ENCODE data around the gene CSNK1G3. TPM values are rescaled to one million over a fixed set of nuclear protein-coding genes. Genes with fewer than 3 reads are reported as not detected.

CSNK1G3 gene
- total RNA-seq, 2 experiments from 2014 or later = 30.8 to 32.1 TPM

- Mint-ChIP-seq H3K27ac (no peak overlapping the region), H3K9me3 (peaks cover 2% of the 10 kb centered on the region), H3K4me3 (no peak overlapping the region), H3K36me3 (ENCODE audit: low read depth) (no peaks in the 10 kb centered on the region), H3K27me3 (peaks cover 6% of the 10 kb centered on the region), H3K4me1 (no peaks in the 10 kb centered on the region)
- POLR2A ChIA-PET = no interaction called here
- no peak for DNase-seq
- CTCF ChIA-PET = no interaction called here
Measured at GRCh38 chr5:123639244-123639643, 127.3 kb downstream of the CSNK1G3 start.

DNA sequence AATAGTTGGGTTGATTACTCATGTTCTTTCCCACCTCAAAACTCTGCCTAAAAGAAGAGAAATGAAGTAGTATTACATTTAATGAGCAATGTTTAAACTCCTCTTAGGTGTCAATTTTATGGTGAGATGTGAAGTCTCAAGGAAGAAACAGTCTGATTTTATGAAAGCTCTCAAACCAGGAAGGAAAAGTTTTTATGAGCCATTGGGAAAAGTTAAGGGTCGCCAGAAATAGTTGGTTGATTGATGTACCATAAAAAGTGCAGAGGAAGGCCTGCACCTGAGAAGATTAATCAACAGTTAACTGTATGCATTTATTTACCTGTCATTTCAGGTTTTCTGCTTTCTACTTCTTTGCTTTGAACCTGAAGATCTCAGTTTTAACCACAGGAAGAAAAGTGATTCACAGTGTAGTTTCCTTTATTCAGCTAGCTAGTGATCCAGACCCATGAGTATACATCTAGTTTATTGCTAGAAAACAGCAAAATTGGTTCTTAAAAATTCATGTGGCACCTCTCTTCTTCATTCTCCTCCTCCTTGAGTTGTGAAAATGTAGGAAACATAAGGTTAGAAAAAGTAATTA is 133.1 kb downstream of the CSNK1G3 start:
- ChIA-PET CTCF (no interaction called here), POLR2A (no interaction called here)
- Mint-ChIP-seq H3K27ac (no peak overlapping the region), H3K36me3 (ENCODE audit: low read depth) (no peaks in the 10 kb centered on the region), H3K9me3 (no peaks in the 10 kb centered on the region), H3K4me1 (no peaks in the 10 kb centered on the region), H3K27me3 (peaks cover 12% of the 10 kb centered on the region), H3K4me3 (no peak overlapping the region)
- DNase-seq = no peak

DNA sequence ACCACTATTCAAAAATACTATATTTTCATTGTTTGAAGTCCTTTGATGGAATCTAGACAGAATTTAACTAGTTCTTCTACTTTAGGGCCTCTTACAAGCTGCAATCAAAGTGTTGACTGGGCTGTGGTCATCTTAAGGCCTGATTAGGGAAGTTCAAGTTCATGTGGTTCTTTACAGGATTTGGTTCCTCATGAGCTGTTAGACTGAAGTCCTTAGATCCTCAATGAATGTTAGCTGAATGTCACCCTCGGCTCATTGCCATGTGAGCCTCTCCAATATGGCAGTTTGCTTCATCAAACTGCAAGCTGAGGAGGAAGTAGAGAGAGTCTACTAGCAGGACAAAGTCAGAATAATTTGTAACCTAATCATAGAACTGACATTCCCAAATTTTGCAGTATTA is 135.1 kb downstream of the CSNK1G3 start:
- H3K27ac Mint-ChIP-seq = no peak overlapping the region
- POLR2A ChIA-PET = no interaction called here

GRCh38 chr5:123651234-123651633 is 139.3 kb downstream of the CSNK1G3 start:
- no peak for DNase-seq
- peaks cover 6% of the 10 kb centered on the region for H3K27me3 Mint-ChIP-seq
- no peak overlapping the region for H3K27ac Mint-ChIP-seq
- ChIA-PET CTCF (interaction anchor here (1.3 kb wide), 1 partner anchor 9 kb away, joined by 4 read pairs; no protein-coding TSS in a partner anchor), POLR2A (no interaction called here)
- no peaks in the 10 kb centered on the region for H3K9me3 Mint-ChIP-seq
- no peak overlapping the region for H3K4me3 Mint-ChIP-seq
- no peaks in the 10 kb centered on the region for H3K36me3 Mint-ChIP-seq (ENCODE audit: low read depth)
- no peaks in the 10 kb centered on the region for H3K4me1 Mint-ChIP-seq

More for the DNA sequence above, 135.1 kb downstream of the CSNK1G3 start:
- CTCF ChIA-PET = interaction anchor here (1.1 kb wide), 1 partner anchor 24 kb away, joined by 3 read pairs; no protein-coding TSS in a partner anchor
- DNase-seq = no peak
- Mint-ChIP-seq H3K4me1 (no peaks in the 10 kb centered on the region), H3K9me3 (no peaks in the 10 kb centered on the region), H3K36me3 (ENCODE audit: low read depth) (no peaks in the 10 kb centered on the region), H3K4me3 (no peak overlapping the region), H3K27me3 (peaks cover 9% of the 10 kb centered on the region)

- no peak for DNase-seq
- peaks cover 5% of the 10 kb centered on the region for H3K27me3 Mint-ChIP-seq
- H3K4me3 Mint-ChIP-seq = no peak overlapping the region
- no peak overlapping the region for H3K27ac Mint-ChIP-seq
- ChIA-PET POLR2A (no interaction called here), CTCF (interaction anchor here (1.1 to 1.4 kb wide), 2 partner anchors 8 to 13 kb away, joined by 3 to 4 read pairs; no protein-coding TSS in a partner anchor)
- H3K4me1 Mint-ChIP-seq = no peaks in the 10 kb centered on the region
- no peaks in the 10 kb centered on the region for H3K9me3 Mint-ChIP-seq
- no peaks in the 10 kb centered on the region for H3K36me3 Mint-ChIP-seq (ENCODE audit: low read depth)
Measured at GRCh38 chr5:123659011-123659410, 147.0 kb downstream of the CSNK1G3 start.

GRCh38 chr5:123659495-123659894 is 147.5 kb downstream of the CSNK1G3 start:
- Mint-ChIP-seq H3K4me3 (no peak overlapping the region), H3K36me3 (ENCODE audit: low read depth) (no peaks in the 10 kb centered on the region), H3K27me3 (peaks cover 5% of the 10 kb centered on the region), H3K27ac (no peak overlapping the region), H3K4me1 (no peaks in the 10 kb centered on the region), H3K9me3 (no peaks in the 10 kb centered on the region)
- ChIA-PET CTCF (interaction anchor here (1.1 to 1.4 kb wide), 2 partner anchors 8 to 12 kb away, joined by 3 to 4 read pairs; no protein-coding TSS in a partner anchor), POLR2A (no interaction called here)
- no peak for DNase-seq

DNA sequence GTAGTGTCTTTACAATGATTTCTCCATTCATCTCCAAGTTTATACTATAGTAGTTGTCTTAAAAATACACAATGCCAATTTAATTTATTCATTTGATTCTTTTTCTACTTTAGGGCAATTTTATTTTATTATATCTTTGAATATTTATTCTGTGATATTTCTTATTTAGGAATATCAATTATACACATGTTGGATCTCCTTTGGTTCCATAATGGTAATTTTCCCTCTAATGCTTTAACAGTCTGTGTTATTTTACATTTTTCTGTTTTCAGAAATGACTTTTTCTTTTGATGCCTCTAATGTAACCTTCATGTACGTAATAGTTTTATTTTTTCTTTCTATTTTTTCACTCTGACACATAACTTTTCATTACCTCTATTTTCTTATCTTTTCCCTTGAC is 153.0 kb downstream of the CSNK1G3 start:
- CTCF ChIA-PET = no interaction called here

GRCh38 chr5:123665822-123666371 is 153.9 kb downstream of the CSNK1G3 start:
- no peak overlapping the region for H3K27ac Mint-ChIP-seq
- H3K36me3 Mint-ChIP-seq (ENCODE audit: low read depth) = no peaks in the 10 kb centered on the region
- H3K4me3 Mint-ChIP-seq = no peak overlapping the region
- no peaks in the 10 kb centered on the region for H3K4me1 Mint-ChIP-seq
- no peak for DNase-seq
- no peaks in the 10 kb centered on the region for H3K27me3 Mint-ChIP-seq
- ChIA-PET CTCF (no interaction called here), POLR2A (no interaction called here)
- no peaks in the 10 kb centered on the region for H3K9me3 Mint-ChIP-seq

More for the DNA sequence above, 153.0 kb downstream of the CSNK1G3 start:
- DNase-seq = no peak
- peaks cover 3% of the 10 kb centered on the region for H3K27me3 Mint-ChIP-seq
- no peak overlapping the region for H3K4me3 Mint-ChIP-seq
- no peaks in the 10 kb centered on the region for H3K4me1 Mint-ChIP-seq
- H3K27ac Mint-ChIP-seq = no peak overlapping the region
- H3K36me3 Mint-ChIP-seq (ENCODE audit: low read depth) = no peaks in the 10 kb centered on the region
- H3K9me3 Mint-ChIP-seq = no peaks in the 10 kb centered on the region
- POLR2A ChIA-PET = no interaction called here

Other genes with a start within 250 kb of the CSNK1G3 start
- 10 to 100 TPM; 35.2 to 36.6 TPM for gene CEP120, start 88.8 kb upstream of the CSNK1G3 start, total RNA-seq